HepG2 (cell line): ENCODE results near the gene CCDC181. TPM values are rescaled to one million over a fixed set of nuclear protein-coding genes. Genes with fewer than 3 reads are reported as not detected.

Experiments
- ATF1 ChIP-seq: IDR thresholded peaks from 2 replicates; pipeline ENCODE4 v1.6.1; 2016; ENCODE audit warnings: mild to moderate bottlenecking, control low read depth
- CHCHD3 ChIP-seq: sonication (generic); formaldehyde crosslinking; IDR thresholded peaks from 2 replicates; pipeline ENCODE4 v1.8.0; 2022; ENCODE audit warnings: mild to moderate bottlenecking, missing genetic modification reagents, moderate library complexity
- EEA1 ChIP-seq: sonication (generic); formaldehyde crosslinking; IDR thresholded peaks from 2 replicates; pipeline ENCODE4 v1.5.1; 2020; ENCODE audit warnings: mild to moderate bottlenecking, missing genetic modification reagents, borderline replicate concordance
- GLI4 ChIP-seq: sonication (generic); formaldehyde crosslinking; IDR thresholded peaks from 2 replicates; pipeline ENCODE4 v1.5.1; 2020; ENCODE audit warnings: missing genetic modification reagents, mild to moderate bottlenecking, moderate library complexity, borderline replicate concordance
- IRX3 ChIP-seq: sonication (generic); formaldehyde crosslinking; IDR thresholded peaks from 2 replicates; pipeline ENCODE4 v1.8.1; 2023; ENCODE audit warnings: mild to moderate bottlenecking, low read depth, missing genetic modification reagents, borderline replicate concordance
- JUNB ChIP-seq: sonication (generic); formaldehyde crosslinking; IDR thresholded peaks from 2 replicates; pipeline ENCODE4 v1.8.0; 2022; ENCODE audit warnings: missing genetic modification reagents, mild to moderate bottlenecking, borderline replicate concordance
- KDM4B ChIP-seq: sonication (generic); formaldehyde crosslinking; IDR thresholded peaks from 2 replicates; pipeline ENCODE4 v1.4.0; 2020; ENCODE audit warnings: missing genetic modification reagents
- KLF11 ChIP-seq: IDR thresholded peaks from 2 replicates; pipeline ENCODE4 v1.6.1; 2016; ENCODE audit warnings: missing compliant biosample characterization
- MAF1 ChIP-seq: sonication (generic); formaldehyde crosslinking; IDR thresholded peaks from 2 replicates; pipeline ENCODE4 v1.5.0; 2020; ENCODE audit warnings: missing genetic modification reagents, borderline replicate concordance
- MAZ ChIP-seq, 2 experiments: sonication (generic) in 1 of 2; formaldehyde crosslinking in 1 of 2; IDR thresholded peaks; 2 replicates each; pipeline versions ENCODE4 v1.5.0 to v1.6.1; 2012 to 2020; ENCODE audit warnings: low read depth in 2 of 2, mild to moderate bottlenecking in 2 of 2, borderline replicate concordance in 1 of 2, improper control_type of control experiment in 1 of 2, low read length in 1 of 2, missing genetic modification reagents in 1 of 2, moderate library complexity in 1 of 2
- MEIS2 ChIP-seq: sonication (generic); formaldehyde crosslinking; IDR thresholded peaks from 2 replicates; pipeline ENCODE4 v1.9.0; 2021; ENCODE audit warnings: mild to moderate bottlenecking, missing genetic modification reagents
- MTF1 ChIP-seq: sonication (generic); formaldehyde crosslinking; IDR thresholded peaks from 2 replicates; pipeline ENCODE4 v1.5.0; 2020; ENCODE audit warnings: missing genetic modification reagents
- MZF1 ChIP-seq: sonication (generic); formaldehyde crosslinking; IDR thresholded peaks from 2 replicates; pipeline ENCODE4 v1.8.1; 2023; ENCODE audit warnings: mild to moderate bottlenecking, missing genetic modification reagents, borderline replicate concordance
- NAIF1 ChIP-seq: sonication (generic); formaldehyde crosslinking; IDR thresholded peaks from 2 replicates; pipeline ENCODE4 v1.5.0; 2020; ENCODE audit warnings: mild to moderate bottlenecking, missing genetic modification reagents, borderline replicate concordance
- NFKB2 ChIP-seq: sonication (generic); formaldehyde crosslinking; IDR thresholded peaks from 2 replicates; pipeline ENCODE4 v1.4.0; 2020; ENCODE audit warnings: missing genetic modification reagents, borderline replicate concordance
- NRL ChIP-seq: sonication (generic); formaldehyde crosslinking; IDR thresholded peaks from 2 replicates; pipeline ENCODE4 v1.5.0; 2020; ENCODE audit warnings: missing genetic modification reagents, mild to moderate bottlenecking, moderate library complexity, borderline replicate concordance
- PHF20 ChIP-seq: sonication (generic); formaldehyde crosslinking; IDR thresholded peaks from 2 replicates; pipeline ENCODE4 v1.5.0; 2020; ENCODE audit warnings: mild to moderate bottlenecking, missing genetic modification reagents
- RFXAP ChIP-seq: sonication (generic); formaldehyde crosslinking; IDR thresholded peaks from 2 replicates; pipeline ENCODE4 v1.4.0; 2020; ENCODE audit warnings: missing genetic modification reagents, borderline replicate concordance
- THYN1 ChIP-seq: sonication (generic); formaldehyde crosslinking; IDR thresholded peaks from 2 replicates; pipeline ENCODE4 v1.8.1; 2023; ENCODE audit warnings: low read depth, mild to moderate bottlenecking, moderate library complexity, missing genetic modification reagents, borderline replicate concordance
- ZNF614 ChIP-seq: IDR thresholded peaks from 2 replicates; pipeline ENCODE4 v1.6.1; 2018; ENCODE audit warnings: missing biosample characterization, missing genetic modification reagents, inconsistent platforms, borderline replicate concordance
- ZNF644 ChIP-seq: IDR thresholded peaks from 2 replicates; pipeline ENCODE4 v1.6.1; 2016; ENCODE audit warnings: low read depth
- polyA plus RNA-seq, 8 experiments: library from polyadenylated mRNA; depleted of rRNA in 3 of 8; stranded (reverse) in 7 of 8; unstranded in 1 of 8; fragments of >200 nt; fragmentation: Illumina TruSeq in 4 of 8; extraction: Trizol in 4 of 8; gene quantifications; 2 replicates each; pipeline versions ENCODE4 v1.2.1 to v1.2.3, GENCODE V29; 2011 to 2016; ENCODE audit warnings: low read depth in 4 of 8, missing spikeins in 1 of 8, mixed read lengths in 1 of 8; ENCODE audit not compliant: insufficient read depth in 1 of 8
- total RNA-seq, 5 experiments: library from RNA; depleted of rRNA; stranded (reverse); fragments of >200 nt; fragmentation: Illumina TruSeq; extraction: Trizol; gene quantifications; 2 replicates each; pipeline ENCODE4 v1.2.3, GENCODE V29; 2016; ENCODE audit warnings: low read depth in 1 of 5
- TF ChIP-seq, protein P1 (sequence below): sonication (generic); formaldehyde crosslinking; IDR thresholded peaks from 2 replicates; pipeline ENCODE4 v1.5.0; 2020; ENCODE audit warnings: mild to moderate bottlenecking, missing genetic modification reagents, borderline replicate concordance
- TF ChIP-seq, protein P2 (sequence below): sonication (generic); formaldehyde crosslinking; IDR thresholded peaks from 2 replicates; pipeline ENCODE4 v1.9.0; 2022; ENCODE audit warnings: missing genetic modification reagents, mild to moderate bottlenecking, borderline replicate concordance

Gene CCDC181
- total and polyA plus RNA-seq, 2 of the 13 experiments (the other 11 are each of a cell fraction or from before 2014, with no cell fraction given): 0.07 TPM; not detected in 1

DNA sequence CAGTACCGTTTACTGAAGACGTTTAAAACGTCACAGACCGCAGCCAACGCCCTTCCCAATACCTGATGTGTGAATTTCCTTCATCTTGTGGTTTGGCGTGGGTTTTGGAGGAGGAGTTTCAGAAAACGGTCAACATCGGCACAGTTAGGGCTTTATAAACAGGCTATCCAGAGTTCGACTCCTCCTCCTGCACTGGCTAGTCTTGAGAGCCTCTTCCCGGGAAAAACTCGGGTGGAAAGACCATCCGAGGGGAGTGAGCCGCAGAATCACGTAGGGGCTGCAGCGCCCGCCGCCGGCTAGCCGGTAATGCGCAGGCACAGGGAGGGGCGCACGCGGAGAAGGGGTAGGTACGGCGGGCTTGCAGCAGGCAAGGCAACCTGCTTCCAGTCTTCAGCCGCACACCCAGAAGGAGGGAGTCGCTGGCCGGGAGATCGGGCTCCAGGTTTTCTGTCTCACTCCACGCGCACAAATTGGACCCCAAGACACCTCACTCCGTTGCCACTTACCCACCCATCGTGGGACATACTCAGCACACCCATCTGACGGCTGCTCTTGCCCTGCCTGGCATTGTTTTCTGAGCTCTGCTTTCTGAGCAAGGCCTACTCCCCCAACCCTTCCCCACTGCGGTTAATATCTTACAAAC, 33.0 kb upstream of the CCDC181 start (continued):
- TF ChIP-seq NRL (no peak), RFXAP (CRISPR knock-in tag) (0 out of 2 replicates have a peak, but pooled peaks have one; percentile 37), EEA1 (no peak), KLF11 (CRISPR knock-in tag) (no peak), ZNF614 (CRISPR knock-in tag) (no peak), KDM4B (CRISPR knock-in tag) (no peak), CHCHD3 (CRISPR knock-in tag) (no peak), MZF1 (CRISPR knock-in tag) (no peak), NAIF1 (CRISPR knock-in tag) (no peak), JUNB (CRISPR knock-in tag) (no peak), MTF1 (CRISPR knock-in tag) (0 out of 2 replicates have a peak, but pooled peaks have one; percentile 31), THYN1 (CRISPR knock-in tag) (no peak), IRX3 (CRISPR knock-in tag) (no peak), ZNF644 (CRISPR knock-in tag) (no peak), MEIS2 (CRISPR knock-in tag) (0 out of 2 replicates have a peak, but pooled peaks have one; percentile 30), NFKB2 (0 out of 2 replicates have a peak, but pooled peaks have one; percentile 47), MAF1 (no peak), PHF20 (CRISPR knock-in tag) (no peak), ATF1 (CRISPR knock-in tag) (no peak), GLI4 (CRISPR knock-in tag) (no peak), MAZ (IDR thresholded peaks at IDR 0.05; ENCODE audit: borderline replicate concordance, low read depth, low read length) (no peak), MAZ (CRISPR knock-in tag; IDR thresholded peaks at IDR 0.05; ENCODE audit: low read depth) (no peak)
- TF ChIP-seq, protein P1, sequence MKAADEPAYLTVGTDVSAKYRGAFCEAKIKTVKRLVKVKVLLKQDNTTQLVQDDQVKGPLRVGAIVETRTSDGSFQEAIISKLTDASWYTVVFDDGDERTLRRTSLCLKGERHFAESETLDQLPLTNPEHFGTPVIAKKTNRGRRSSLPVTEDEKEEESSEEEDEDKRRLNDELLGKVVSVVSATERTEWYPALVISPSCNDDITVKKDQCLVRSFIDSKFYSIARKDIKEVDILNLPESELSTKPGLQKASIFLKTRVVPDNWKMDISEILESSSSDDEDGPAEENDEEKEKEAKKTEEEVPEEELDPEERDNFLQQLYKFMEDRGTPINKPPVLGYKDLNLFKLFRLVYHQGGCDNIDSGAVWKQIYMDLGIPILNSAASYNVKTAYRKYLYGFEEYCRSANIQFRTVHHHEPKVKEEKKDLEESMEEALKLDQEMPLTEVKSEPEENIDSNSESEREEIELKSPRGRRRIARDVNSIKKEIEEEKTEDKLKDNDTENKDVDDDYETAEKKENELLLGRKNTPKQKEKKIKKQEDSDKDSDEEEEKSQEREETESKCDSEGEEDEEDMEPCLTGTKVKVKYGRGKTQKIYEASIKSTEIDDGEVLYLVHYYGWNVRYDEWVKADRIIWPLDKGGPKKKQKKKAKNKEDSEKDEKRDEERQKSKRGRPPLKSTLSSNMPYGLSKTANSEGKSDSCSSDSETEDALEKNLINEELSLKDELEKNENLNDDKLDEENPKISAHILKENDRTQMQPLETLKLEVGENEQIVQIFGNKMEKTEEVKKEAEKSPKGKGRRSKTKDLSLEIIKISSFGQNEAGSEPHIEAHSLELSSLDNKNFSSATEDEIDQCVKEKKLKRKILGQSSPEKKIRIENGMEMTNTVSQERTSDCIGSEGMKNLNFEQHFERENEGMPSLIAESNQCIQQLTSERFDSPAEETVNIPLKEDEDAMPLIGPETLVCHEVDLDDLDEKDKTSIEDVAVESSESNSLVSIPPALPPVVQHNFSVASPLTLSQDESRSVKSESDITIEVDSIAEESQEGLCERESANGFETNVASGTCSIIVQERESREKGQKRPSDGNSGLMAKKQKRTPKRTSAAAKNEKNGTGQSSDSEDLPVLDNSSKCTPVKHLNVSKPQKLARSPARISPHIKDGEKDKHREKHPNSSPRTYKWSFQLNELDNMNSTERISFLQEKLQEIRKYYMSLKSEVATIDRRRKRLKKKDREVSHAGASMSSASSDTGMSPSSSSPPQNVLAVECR (CRISPR knock-in tag): peak; percentile 39; the same call in 1 of the 2 replicates
- TF ChIP-seq, protein P2, sequence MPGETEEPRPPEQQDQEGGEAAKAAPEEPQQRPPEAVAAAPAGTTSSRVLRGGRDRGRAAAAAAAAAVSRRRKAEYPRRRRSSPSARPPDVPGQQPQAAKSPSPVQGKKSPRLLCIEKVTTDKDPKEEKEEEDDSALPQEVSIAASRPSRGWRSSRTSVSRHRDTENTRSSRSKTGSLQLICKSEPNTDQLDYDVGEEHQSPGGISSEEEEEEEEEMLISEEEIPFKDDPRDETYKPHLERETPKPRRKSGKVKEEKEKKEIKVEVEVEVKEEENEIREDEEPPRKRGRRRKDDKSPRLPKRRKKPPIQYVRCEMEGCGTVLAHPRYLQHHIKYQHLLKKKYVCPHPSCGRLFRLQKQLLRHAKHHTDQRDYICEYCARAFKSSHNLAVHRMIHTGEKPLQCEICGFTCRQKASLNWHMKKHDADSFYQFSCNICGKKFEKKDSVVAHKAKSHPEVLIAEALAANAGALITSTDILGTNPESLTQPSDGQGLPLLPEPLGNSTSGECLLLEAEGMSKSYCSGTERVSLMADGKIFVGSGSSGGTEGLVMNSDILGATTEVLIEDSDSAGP: peak; percentile 38; the same call in 1 of the 2 replicates
